AG09319 (cell line): ENCODE measurements around the gene FAM98B.

Source experiments
- DNase-seq: peaks from one replicate; pipeline ENCODE4 v3.0.0-alpha.2; 2010; ENCODE audit warnings: low read depth; ENCODE audit errors: extremely low read depth
- CTCF ChIP-seq: IDR thresholded peaks from 2 replicates; pipeline ENCODE4 v1.5.1; 2011; ENCODE audit warnings: low read depth, mild to moderate bottlenecking, inconsistent platforms, low read length, moderate library complexity

Gene FAM98B

GRCh38 chr15:38506997-38507396, 53.1 kb downstream of the FAM98B start:
- TF ChIP-seq CTCF, result no peak
- DNase-seq, result no peak

- DNase-seq, result no peak
- no peak for TF ChIP-seq CTCF
These were observed 53.6 kb downstream of the FAM98B start for GRCh38 chr15:38507570-38507969.

GRCh38 chr15:38508647-38509046, 54.7 kb downstream of the FAM98B start:
- DNase-seq, result no peak
- no peak for TF ChIP-seq CTCF

- no peak for DNase-seq
- no peak for TF ChIP-seq CTCF
These were observed 55.2 kb downstream of the FAM98B start for GRCh38 chr15:38509152-38509551.

- no peak for TF ChIP-seq CTCF
- no peak for DNase-seq
These were observed 59.0 kb downstream of the FAM98B start for GRCh38 chr15:38512901-38513300.

- no peak for DNase-seq
- no peak for TF ChIP-seq CTCF
These were observed 60.7 kb downstream of the FAM98B start for GRCh38 chr15:38514601-38515000.

- DNase-seq, result no peak
- no peak for TF ChIP-seq CTCF
These were observed 62.7 kb downstream of the FAM98B start for GRCh38 chr15:38516626-38517025.
